Testis (tissue), 2 donors: ENCODE results near the gene TMEM117.

Experiments used
- CTCF ChIP-seq, 3 experiments: fragments of 450-650 bp in 2 of 3; fragments of 200-600 bp in 1 of 3; sonication (generic) in 1 of 3; IDR thresholded peaks; one replicate each; pipeline ENCODE4 v1.5.1; 2016 to 2019; ENCODE audit warnings: antibody characterized with exemption in 3 of 3, mild to moderate bottlenecking in 2 of 3, moderate library complexity in 1 of 3
- POLR2A ChIP-seq: fragments of 450-650 bp; IDR thresholded peaks from one replicate; pipeline ENCODE4 v1.6.1; 2017; ENCODE audit warnings: antibody characterized with exemption, mild to moderate bottlenecking, moderate library complexity

DNA sequence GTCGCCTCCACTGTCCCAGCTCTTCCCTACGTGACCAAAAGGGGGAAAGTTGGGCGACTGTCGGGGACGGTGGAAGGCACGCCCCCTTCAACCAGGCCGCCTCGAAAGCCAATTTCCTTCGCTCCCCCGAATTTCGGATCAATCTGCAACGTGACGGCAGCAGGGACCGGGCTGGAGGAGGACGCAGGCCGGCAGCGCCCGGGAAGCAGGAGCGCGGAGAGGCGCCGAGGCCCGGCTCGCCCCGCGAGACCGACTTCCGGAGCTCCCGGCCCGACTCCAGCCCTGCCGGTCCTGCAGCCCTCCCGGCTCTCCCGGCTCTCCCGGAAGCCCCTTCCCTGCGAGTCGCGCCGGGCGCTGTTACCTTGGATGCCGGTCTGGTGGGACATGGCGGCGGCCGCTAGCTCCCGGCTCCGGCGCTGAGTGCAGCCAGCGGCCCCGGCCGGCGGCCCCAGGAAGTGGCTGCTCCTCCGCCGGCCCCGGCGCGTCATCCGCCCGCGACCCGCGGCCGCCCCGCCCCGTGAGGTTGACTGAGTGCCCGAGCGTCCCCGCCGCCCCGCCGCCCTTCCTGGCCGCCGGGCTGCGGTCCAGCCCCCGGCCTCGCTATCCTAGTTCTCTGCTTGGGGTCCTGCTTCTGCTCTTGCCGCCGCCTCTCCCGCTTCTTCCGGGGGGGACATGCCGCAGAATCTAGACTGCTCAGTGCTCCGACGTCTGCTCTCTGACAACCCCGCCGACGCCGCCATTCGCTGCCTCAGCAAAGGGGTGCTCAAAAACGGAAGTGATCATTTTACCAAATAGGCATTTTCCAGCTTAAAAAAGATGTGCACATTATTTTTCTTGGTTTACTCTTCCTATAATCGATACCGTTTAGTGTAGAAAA is 29.8 kb upstream of the TMEM117 start, which contains the start of gene TWF1:
- TF ChIP-seq POLR2A (no peak), CTCF (IDR thresholded peaks at IDR 0.05) (peak in 2 of 3 experiments; percentile 7 to 23)
